GM23338 (cell line): ENCODE measurements around the gene IL26. TPM values are rescaled to one million over a fixed set of nuclear protein-coding genes. Genes with fewer than 3 reads are reported as not detected.

ENCODE experiments used
- ATAC-seq: fragments of 200-7000 bp; cut with Tn5 transposase; 3 replicates; pipeline ENCODE4 v1.9.1; 2020
- DNase-seq: peaks from one replicate; pipeline ENCODE4 v3.0.0-alpha.2; 2015; ENCODE audit warnings: low spot score
- H2AFZ ChIP-seq: fragments of 200-600 bp; sonication (generic); 2 replicates; pipeline ENCODE4 v1.8.0; 2016; ENCODE audit warnings: antibody characterized with exemption, mild to moderate bottlenecking, moderate library complexity
- H3F3A ChIP-seq: fragments of 200-600 bp; sonication (generic); replicated peaks from 2 replicates; pipeline ENCODE4 v1.8.0; 2017; ENCODE audit warnings: antibody characterized with exemption, mixed run types, low read depth
- H3K27ac ChIP-seq: fragments of 200-600 bp; sonication (generic); 2 replicates; pipeline ENCODE4 v1.6.1; 2016; ENCODE audit warnings: low read depth
- H3K27me3 ChIP-seq: fragments of 200-600 bp; sonication (generic); 2 replicates; pipeline ENCODE4 v1.8.0; 2016; ENCODE audit warnings: mild to moderate bottlenecking, mixed run types, moderate library complexity; ENCODE audit not compliant: insufficient read depth
- H3K36me3 ChIP-seq: fragments of 200-600 bp; sonication (generic); 2 replicates; pipeline ENCODE4 v1.8.0; 2016; ENCODE audit warnings: mild to moderate bottlenecking; ENCODE audit not compliant: insufficient read depth
- H3K4me1 ChIP-seq: fragments of 200-600 bp; sonication (generic); 2 replicates; pipeline ENCODE4 v1.8.0; 2016; ENCODE audit warnings: mild to moderate bottlenecking, moderate library complexity; ENCODE audit not compliant: insufficient read depth
- H3K4me2 ChIP-seq: fragments of 200-600 bp; sonication (generic); 2 replicates; pipeline ENCODE4 v1.7.1; 2017; ENCODE audit warnings: mixed run types
- H3K4me3 ChIP-seq: fragments of 200-600 bp; sonication (generic); 2 replicates; pipeline ENCODE4 v1.6.1; 2016; ENCODE audit warnings: mixed run types
- H3K79me2 ChIP-seq: fragments of 200-600 bp; sonication (generic); replicated peaks from 2 replicates; pipeline ENCODE4 v1.8.0; 2017; ENCODE audit warnings: mild to moderate bottlenecking; ENCODE audit not compliant: insufficient read depth
- H3K9me2 ChIP-seq: fragments of 200-600 bp; sonication (generic); 2 replicates; pipeline ENCODE4 v1.8.0; 2017; ENCODE audit not compliant: insufficient read depth
- H4K20me1 ChIP-seq: fragments of 200-600 bp; sonication (generic); replicated peaks from 2 replicates; pipeline ENCODE4 v1.8.0; 2017; ENCODE audit warnings: mild to moderate bottlenecking; ENCODE audit not compliant: insufficient read depth
- H3K27ac Mint-ChIP-seq: 2 replicates; pipeline ENCODE4 v1.8.0; 2020; ENCODE audit warnings: inconsistent platforms, mild to moderate bottlenecking, moderate library complexity, mixed read lengths
- H3K27me3 Mint-ChIP-seq: 3 replicates; pipeline ENCODE4 v1.8.0; 2022; ENCODE audit warnings: low read depth, mild to moderate bottlenecking, moderate library complexity, mixed read lengths, inconsistent platforms; ENCODE audit not compliant: insufficient read depth, poor library complexity
- H3K36me3 Mint-ChIP-seq: 3 replicates; pipeline ENCODE4 v1.8.0; 2021; ENCODE audit warnings: low read depth, mild to moderate bottlenecking, inconsistent platforms, moderate library complexity, mixed read lengths
- H3K4me1 Mint-ChIP-seq: 3 replicates; pipeline ENCODE4 v1.8.0; 2020; ENCODE audit warnings: mild to moderate bottlenecking, inconsistent platforms, mixed read lengths
- H3K4me3 Mint-ChIP-seq: 3 replicates; pipeline ENCODE4 v1.8.0; 2021; ENCODE audit warnings: moderate library complexity, mild to moderate bottlenecking, inconsistent platforms, mixed read lengths
- H3K9me3 Mint-ChIP-seq: 3 replicates; pipeline ENCODE4 v1.8.0; 2020; ENCODE audit warnings: moderate library complexity, mild to moderate bottlenecking, inconsistent platforms, mixed read lengths
- EZH2 ChIP-seq: fragments of 200-600 bp; sonication (generic); IDR thresholded peaks from one replicate; pipeline ENCODE4 v1.8.0; 2017; ENCODE audit warnings: antibody characterized with exemption, mild to moderate bottlenecking, low read depth; ENCODE audit not compliant: unreplicated experiment
- EZH2phosphoT487 ChIP-seq: fragments of 200-600 bp; sonication (generic); IDR thresholded peaks from one replicate; pipeline ENCODE4 v1.8.1; 2018; ENCODE audit warnings: antibody characterized with exemption; ENCODE audit not compliant: unreplicated experiment
- JUNB ChIP-seq: IDR thresholded peaks from one replicate; pipeline ENCODE4 v1.6.1; 2016; ENCODE audit warnings: antibody characterized with exemption; ENCODE audit not compliant: unreplicated experiment
- NANOG ChIP-seq: IDR thresholded peaks from 2 replicates; pipeline ENCODE4 v1.6.1; 2016; ENCODE audit warnings: antibody characterized with exemption, borderline replicate concordance
- POLR2AphosphoS5 ChIP-seq: IDR thresholded peaks from 2 replicates; pipeline ENCODE4 v1.6.1; 2016; ENCODE audit warnings: antibody characterized with exemption, low read depth
- STAT1 ChIP-seq: IDR thresholded peaks from one replicate; pipeline ENCODE4 v1.6.1; 2016; ENCODE audit warnings: antibody characterized with exemption; ENCODE audit not compliant: unreplicated experiment
- polyA plus RNA-seq: library from polyadenylated mRNA; unstranded; fragments of >200 nt; fragmentation: Nextera tagmentation; extraction: Ambion mirVana; gene quantifications from 2 replicates; pipeline ENCODE4 v1.2.1, GENCODE V29; 2016
- total RNA-seq: library from RNA; depleted of rRNA; stranded (reverse); fragments of >200 nt; shearing (Covaris generic); gene quantifications from 2 replicates; pipeline ENCODE4 v1.2.3, GENCODE V29; 2014
- TF ChIP-seq, protein P1 (sequence below): fragments of 250-450 bp; sonication (Bioruptor Pico); IDR thresholded peaks from 2 replicates; pipeline ENCODE4 v1.5.0; 2020; ENCODE audit warnings: mild to moderate bottlenecking, moderate library complexity
- TF ChIP-seq, protein P2 (sequence below), 2 experiments: fragments of 200-600 bp in 1 of 2; sonication (generic) in 1 of 2; conservative IDR thresholded peaks; 2 replicates each; pipeline versions ENCODE4 v1.5.1 to v1.6.1; 2016 to 2017; ENCODE audit warnings: antibody characterized with exemption in 2 of 2, low read depth in 2 of 2, mild to moderate bottlenecking in 2 of 2, moderate library complexity in 1 of 2
- TF ChIP-seq, protein P3 (sequence below): IDR thresholded peaks from 2 replicates; pipeline ENCODE4 v1.6.1; 2016; ENCODE audit warnings: antibody characterized with exemption

The IL26 gene
- total and polyA plus RNA-seq, 2 experiments from 2014 or later: not detected

DNA sequence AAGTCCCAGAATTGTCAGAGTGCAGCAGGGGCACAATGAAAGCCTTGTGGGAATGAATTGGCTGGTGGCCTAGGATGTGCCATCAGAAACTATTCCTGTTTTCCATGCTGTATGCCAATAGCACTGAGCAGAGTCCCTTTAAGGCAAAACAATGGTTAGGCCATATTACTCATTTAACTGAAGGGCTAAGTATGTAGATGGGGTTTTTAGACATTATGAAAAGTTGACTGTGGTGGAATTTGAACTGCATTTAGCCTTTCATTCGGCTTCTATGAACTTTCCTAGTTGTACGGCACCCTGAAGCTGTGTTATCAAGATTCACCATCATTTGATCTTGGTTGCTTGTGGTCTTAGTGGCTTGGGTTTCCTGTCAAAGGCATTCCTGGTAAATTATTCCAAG, 24.8 kb downstream of the IL26 start:
- H3K4me2 ChIP-seq: no peak overlapping the region
- peaks cover 11% of the 10 kb centered on the region; the same call in 1 of the 2 replicates for H3K4me1 ChIP-seq
- no peaks in the 10 kb centered on the region for H3F3A ChIP-seq
- peaks cover 2% of the 10 kb centered on the region for H3K27me3 Mint-ChIP-seq
- H3K79me2 ChIP-seq: no peaks in the 10 kb centered on the region
- H3K4me1 Mint-ChIP-seq: peaks cover 16% of the 10 kb centered on the region
- no peaks in the 10 kb centered on the region for H4K20me1 ChIP-seq
- no peak overlapping the region for H2AFZ ChIP-seq
- ATAC-seq (no peak), DNase-seq (no peak)
- H3K9me2 ChIP-seq: no peaks in the 10 kb centered on the region
- H3K4me3 ChIP-seq: no peak overlapping the region
- no peaks in the 10 kb centered on the region for H3K9me3 Mint-ChIP-seq
- no peak for TF ChIP-seq STAT1
- no peak for TF ChIP-seq JUNB
- no peak for TF ChIP-seq NANOG
- no peak overlapping the region for H3K4me3 Mint-ChIP-seq
- no peaks in the 10 kb centered on the region for H3K27me3 ChIP-seq
- no peaks in the 10 kb centered on the region for H3K36me3 Mint-ChIP-seq
- no peak overlapping the region for H3K27ac ChIP-seq
- H3K36me3 ChIP-seq: no peaks in the 10 kb centered on the region
- no peak overlapping the region for H3K27ac Mint-ChIP-seq

DNA sequence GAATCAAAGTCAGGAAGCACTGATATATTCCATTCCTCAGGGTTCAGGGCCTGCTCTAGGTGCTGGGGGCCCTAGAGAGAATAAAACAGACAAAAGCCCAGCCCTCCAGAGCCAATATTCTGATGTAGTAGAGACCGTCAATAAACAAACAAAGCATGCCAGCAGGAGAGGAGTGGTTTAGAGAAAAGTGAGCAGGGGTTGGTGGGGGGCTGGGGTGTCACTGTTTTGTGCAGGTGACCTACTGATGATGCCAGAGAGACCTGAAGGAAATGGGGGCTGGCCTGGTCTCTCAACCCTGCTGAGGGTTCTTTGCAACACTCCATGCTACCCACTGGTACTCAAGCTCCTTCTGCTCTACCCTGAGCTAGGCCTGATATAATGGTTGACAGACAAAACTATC, 26.5 kb downstream of the IL26 start:
- Histone ChIP-seq H3K27ac (no peak overlapping the region), H3K9me2 (0 out of 2 replicates have a peak, but pooled peaks cover 3% of the 10 kb centered on the region), H2AFZ (no peak overlapping the region), H3K4me3 (no peak overlapping the region), H3K79me2 (no peaks in the 10 kb centered on the region), H3K36me3 (no peaks in the 10 kb centered on the region), H3F3A (no peaks in the 10 kb centered on the region), H4K20me1 (no peaks in the 10 kb centered on the region), H3K4me1 (peaks cover 11% of the 10 kb centered on the region; the same call in 1 of the 2 replicates), H3K27me3 (no peaks in the 10 kb centered on the region), H3K4me2 (peak overlapping the region; percentile 55; the same call in 1 of the 2 replicates)
- no peak overlapping the region for H3K4me3 Mint-ChIP-seq
- H3K36me3 Mint-ChIP-seq: no peaks in the 10 kb centered on the region
- peaks cover 2% of the 10 kb centered on the region for H3K27me3 Mint-ChIP-seq
- peaks cover 16% of the 10 kb centered on the region for H3K4me1 Mint-ChIP-seq
- no peaks in the 10 kb centered on the region for H3K9me3 Mint-ChIP-seq
- ATAC-seq (peak; percentile 64), DNase-seq (peak; percentile 8)
- H3K27ac Mint-ChIP-seq: peak overlapping the region; percentile 36; the same call in 1 of the 2 replicates
- TF ChIP-seq STAT1 (no peak), EZH2phosphoT487 (no peak), EZH2 (no peak), POLR2AphosphoS5 (no peak), JUNB (no peak)
- TF ChIP-seq, protein P1, sequence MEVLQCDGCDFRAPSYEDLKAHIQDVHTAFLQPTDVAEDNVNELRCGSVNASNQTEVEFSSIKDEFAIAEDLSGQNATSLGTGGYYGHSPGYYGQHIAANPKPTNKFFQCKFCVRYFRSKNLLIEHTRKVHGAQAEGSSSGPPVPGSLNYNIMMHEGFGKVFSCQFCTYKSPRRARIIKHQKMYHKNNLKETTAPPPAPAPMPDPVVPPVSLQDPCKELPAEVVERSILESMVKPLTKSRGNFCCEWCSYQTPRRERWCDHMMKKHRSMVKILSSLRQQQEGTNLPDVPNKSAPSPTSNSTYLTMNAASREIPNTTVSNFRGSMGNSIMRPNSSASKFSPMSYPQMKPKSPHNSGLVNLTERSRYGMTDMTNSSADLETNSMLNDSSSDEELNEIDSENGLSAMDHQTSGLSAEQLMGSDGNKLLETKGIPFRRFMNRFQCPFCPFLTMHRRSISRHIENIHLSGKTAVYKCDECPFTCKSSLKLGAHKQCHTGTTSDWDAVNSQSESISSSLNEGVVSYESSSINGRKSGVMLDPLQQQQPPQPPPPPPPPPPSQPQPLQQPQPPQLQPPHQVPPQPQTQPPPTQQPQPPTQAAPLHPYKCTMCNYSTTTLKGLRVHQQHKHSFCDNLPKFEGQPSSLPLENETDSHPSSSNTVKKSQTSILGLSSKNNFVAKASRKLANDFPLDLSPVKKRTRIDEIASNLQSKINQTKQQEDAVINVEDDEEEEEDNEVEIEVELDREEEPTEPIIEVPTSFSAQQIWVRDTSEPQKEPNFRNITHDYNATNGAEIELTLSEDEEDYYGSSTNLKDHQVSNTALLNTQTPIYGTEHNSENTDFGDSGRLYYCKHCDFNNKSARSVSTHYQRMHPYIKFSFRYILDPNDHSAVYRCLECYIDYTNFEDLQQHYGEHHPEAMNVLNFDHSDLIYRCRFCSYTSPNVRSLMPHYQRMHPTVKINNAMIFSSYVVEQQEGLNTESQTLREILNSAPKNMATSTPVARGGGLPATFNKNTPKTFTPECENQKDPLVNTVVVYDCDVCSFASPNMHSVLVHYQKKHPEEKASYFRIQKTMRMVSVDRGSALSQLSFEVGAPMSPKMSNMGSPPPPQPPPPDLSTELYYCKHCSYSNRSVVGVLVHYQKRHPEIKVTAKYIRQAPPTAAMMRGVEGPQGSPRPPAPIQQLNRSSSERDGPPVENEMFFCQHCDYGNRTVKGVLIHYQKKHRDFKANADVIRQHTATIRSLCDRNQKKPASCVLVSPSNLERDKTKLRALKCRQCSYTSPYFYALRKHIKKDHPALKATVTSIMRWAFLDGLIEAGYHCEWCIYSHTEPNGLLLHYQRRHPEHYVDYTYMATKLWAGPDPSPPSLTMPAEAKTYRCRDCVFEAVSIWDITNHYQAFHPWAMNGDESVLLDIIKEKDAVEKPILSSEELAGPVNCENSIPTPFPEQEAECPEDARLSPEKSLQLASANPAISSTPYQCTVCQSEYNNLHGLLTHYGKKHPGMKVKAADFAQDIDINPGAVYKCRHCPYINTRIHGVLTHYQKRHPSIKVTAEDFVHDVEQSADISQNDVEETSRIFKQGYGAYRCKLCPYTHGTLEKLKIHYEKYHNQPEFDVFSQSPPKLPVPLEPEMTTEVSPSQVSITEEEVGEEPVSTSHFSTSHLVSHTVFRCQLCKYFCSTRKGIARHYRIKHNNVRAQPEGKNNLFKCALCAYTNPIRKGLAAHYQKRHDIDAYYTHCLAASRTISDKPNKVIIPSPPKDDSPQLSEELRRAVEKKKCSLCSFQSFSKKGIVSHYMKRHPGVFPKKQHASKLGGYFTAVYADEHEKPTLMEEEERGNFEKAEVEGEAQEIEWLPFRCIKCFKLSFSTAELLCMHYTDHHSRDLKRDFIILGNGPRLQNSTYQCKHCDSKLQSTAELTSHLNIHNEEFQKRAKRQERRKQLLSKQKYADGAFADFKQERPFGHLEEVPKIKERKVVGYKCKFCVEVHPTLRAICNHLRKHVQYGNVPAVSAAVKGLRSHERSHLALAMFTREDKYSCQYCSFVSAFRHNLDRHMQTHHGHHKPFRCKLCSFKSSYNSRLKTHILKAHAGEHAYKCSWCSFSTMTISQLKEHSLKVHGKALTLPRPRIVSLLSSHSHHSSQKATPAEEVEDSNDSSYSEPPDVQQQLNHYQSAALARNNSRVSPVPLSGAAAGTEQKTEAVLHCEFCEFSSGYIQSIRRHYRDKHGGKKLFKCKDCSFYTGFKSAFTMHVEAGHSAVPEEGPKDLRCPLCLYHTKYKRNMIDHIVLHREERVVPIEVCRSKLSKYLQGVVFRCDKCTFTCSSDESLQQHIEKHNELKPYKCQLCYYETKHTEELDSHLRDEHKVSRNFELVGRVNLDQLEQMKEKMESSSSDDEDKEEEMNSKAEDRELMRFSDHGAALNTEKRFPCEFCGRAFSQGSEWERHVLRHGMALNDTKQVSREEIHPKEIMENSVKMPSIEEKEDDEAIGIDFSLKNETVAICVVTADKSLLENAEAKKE (CRISPR knock-in tag): no peak
- TF ChIP-seq, protein P2, sequence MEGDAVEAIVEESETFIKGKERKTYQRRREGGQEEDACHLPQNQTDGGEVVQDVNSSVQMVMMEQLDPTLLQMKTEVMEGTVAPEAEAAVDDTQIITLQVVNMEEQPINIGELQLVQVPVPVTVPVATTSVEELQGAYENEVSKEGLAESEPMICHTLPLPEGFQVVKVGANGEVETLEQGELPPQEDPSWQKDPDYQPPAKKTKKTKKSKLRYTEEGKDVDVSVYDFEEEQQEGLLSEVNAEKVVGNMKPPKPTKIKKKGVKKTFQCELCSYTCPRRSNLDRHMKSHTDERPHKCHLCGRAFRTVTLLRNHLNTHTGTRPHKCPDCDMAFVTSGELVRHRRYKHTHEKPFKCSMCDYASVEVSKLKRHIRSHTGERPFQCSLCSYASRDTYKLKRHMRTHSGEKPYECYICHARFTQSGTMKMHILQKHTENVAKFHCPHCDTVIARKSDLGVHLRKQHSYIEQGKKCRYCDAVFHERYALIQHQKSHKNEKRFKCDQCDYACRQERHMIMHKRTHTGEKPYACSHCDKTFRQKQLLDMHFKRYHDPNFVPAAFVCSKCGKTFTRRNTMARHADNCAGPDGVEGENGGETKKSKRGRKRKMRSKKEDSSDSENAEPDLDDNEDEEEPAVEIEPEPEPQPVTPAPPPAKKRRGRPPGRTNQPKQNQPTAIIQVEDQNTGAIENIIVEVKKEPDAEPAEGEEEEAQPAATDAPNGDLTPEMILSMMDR (conservative IDR thresholded peaks at IDR 0.05; ENCODE audit: low read depth in 2 of 2): no peak
- TF ChIP-seq, protein P3, sequence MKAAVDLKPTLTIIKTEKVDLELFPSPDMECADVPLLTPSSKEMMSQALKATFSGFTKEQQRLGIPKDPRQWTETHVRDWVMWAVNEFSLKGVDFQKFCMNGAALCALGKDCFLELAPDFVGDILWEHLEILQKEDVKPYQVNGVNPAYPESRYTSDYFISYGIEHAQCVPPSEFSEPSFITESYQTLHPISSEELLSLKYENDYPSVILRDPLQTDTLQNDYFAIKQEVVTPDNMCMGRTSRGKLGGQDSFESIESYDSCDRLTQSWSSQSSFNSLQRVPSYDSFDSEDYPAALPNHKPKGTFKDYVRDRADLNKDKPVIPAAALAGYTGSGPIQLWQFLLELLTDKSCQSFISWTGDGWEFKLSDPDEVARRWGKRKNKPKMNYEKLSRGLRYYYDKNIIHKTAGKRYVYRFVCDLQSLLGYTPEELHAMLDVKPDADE: no peak
